ENCODE data around the gene C1QL1. TPM values are rescaled to one million over a fixed set of nuclear protein-coding genes. Genes with fewer than 3 reads are reported as not detected.

The C1QL1 gene
- total RNA-seq, 1 donor from 2014 or later: not detected

GRCh38 chr17:44989552-44990138 lies 21.5 kb upstream of the C1QL1 start:
- DNase-seq (ENCODE audit: low spot score): no peak

GRCh38 chr17:44988044-44988942 lies 20.2 kb upstream of the C1QL1 start:
- no peak for DNase-seq (ENCODE audit: low spot score)

GRCh38 chr17:44983563-44983962 lies 15.5 kb upstream of the C1QL1 start:
- no peak for DNase-seq (ENCODE audit: low spot score)

GRCh38 chr17:44982113-44982702 lies 14.1 kb upstream of the C1QL1 start:
- no peak for DNase-seq (ENCODE audit: low spot score)

- no peak for DNase-seq (ENCODE audit: low spot score)
Measured at GRCh38 chr17:44981221-44981968, 13.3 kb upstream of the C1QL1 start.

- no peak for DNase-seq (ENCODE audit: low spot score)
Measured at GRCh38 chr17:44979426-44979995, 11.4 kb upstream of the C1QL1 start.

- DNase-seq (ENCODE audit: low spot score): no peak
Measured at GRCh38 chr17:44978807-44979206, 10.7 kb upstream of the C1QL1 start.

- DNase-seq (ENCODE audit: low spot score): no peak
Measured at GRCh38 chr17:44977814-44978550, 9.9 kb upstream of the C1QL1 start.

- no peak for DNase-seq (ENCODE audit: low spot score)
Measured at GRCh38 chr17:44977065-44977464, 9.0 kb upstream of the C1QL1 start.

- no peak for DNase-seq (ENCODE audit: low spot score)
Measured at GRCh38 chr17:44976206-44976605, 8.1 kb upstream of the C1QL1 start.

GRCh38 chr17:44972953-44973352 lies 4.8 kb upstream of the C1QL1 start:
- DNase-seq (ENCODE audit: low spot score): no peak

- no peak for DNase-seq (ENCODE audit: low spot score)
Measured at GRCh38 chr17:44971776-44972483, 3.8 kb upstream of the C1QL1 start.

- DNase-seq (ENCODE audit: low spot score): no peak
Measured at GRCh38 chr17:44970136-44970741, 2.1 kb upstream of the C1QL1 start.

GRCh38 chr17:44969144-44969780 lies 1.2 kb upstream of the C1QL1 start:
- DNase-seq (ENCODE audit: low spot score): no peak

GRCh38 chr17:44967907-44968224 lies 237 bp downstream of the C1QL1 start:
- no peak for DNase-seq (ENCODE audit: low spot score)

GRCh38 chr17:44967026-44967906 lies 837 bp downstream of the C1QL1 start:
- no peak for DNase-seq (ENCODE audit: low spot score)

GRCh38 chr17:44966348-44967025 lies 1.6 kb downstream of the C1QL1 start:
- no peak for DNase-seq (ENCODE audit: low spot score)
